Sigmoid colon (tissue), 4 donors: ENCODE results near the gene PARP12.

Experiments
- CTCF ChIP-seq, 4 experiments: fragments of 450-650 bp in 3 of 4; fragments of 200-600 bp in 1 of 4; IDR thresholded peaks; one replicate each; pipeline ENCODE4 v1.5.1; 2016 to 2019; ENCODE audit warnings: antibody characterized with exemption in 4 of 4, mild to moderate bottlenecking in 3 of 4, moderate library complexity in 2 of 4
- EP300 ChIP-seq, 4 donors: sonication (generic); formaldehyde crosslinking; IDR thresholded peaks; one replicate each; pipeline ENCODE4 v1.6.1; 2017; ENCODE audit warnings: antibody characterized with exemption in 4 of 4
- POLR2A ChIP-seq, 2 donors: fragments of 450-650 bp; IDR thresholded peaks; one replicate each; pipeline ENCODE4 v1.6.1; 2016; ENCODE audit warnings: antibody characterized with exemption in 2 of 2, mild to moderate bottlenecking in 2 of 2, moderate library complexity in 2 of 2

GRCh38 chr7:140062118-140062527 is 628 bp downstream of the PARP12 start:
- TF ChIP-seq CTCF (IDR thresholded peaks at IDR 0.05): no peak
- no peak for TF ChIP-seq EP300 (IDR thresholded peaks at IDR 0.05)
- TF ChIP-seq POLR2A (IDR thresholded peaks at IDR 0.05): no peak
